HUES64 (cell line): ENCODE results near the gene KLC1.
"Not testable (repeated sequence)": the region's sequence is repeated elsewhere in the genome, so short reads cannot be mapped to it uniquely, and the experiment has no call there.

Experiments
- H3K27ac ChIP-seq: 2 replicates; pipeline ENCODE4 v1.7.0; 2013; ENCODE audit warnings: low read depth, low read length, inconsistent platforms
- H3K27me3 ChIP-seq: 2 replicates; pipeline ENCODE4 v1.6.1; 2013; ENCODE audit warnings: mild to moderate bottlenecking, low read length; ENCODE audit not compliant: insufficient read depth
- H3K36me3 ChIP-seq: 2 replicates; pipeline ENCODE4 v1.6.1; 2013; ENCODE audit warnings: mild to moderate bottlenecking, low read length; ENCODE audit not compliant: insufficient read depth
- H3K4me1 ChIP-seq: 2 replicates; pipeline ENCODE4 v1.6.1; 2013; ENCODE audit warnings: mild to moderate bottlenecking, low read length, moderate library complexity; ENCODE audit not compliant: insufficient read depth
- H3K4me3 ChIP-seq: 2 replicates; pipeline ENCODE4 v1.5.1; 2013; ENCODE audit warnings: mild to moderate bottlenecking, low read length, moderate library complexity
- H3K9ac ChIP-seq: 2 replicates; pipeline ENCODE4 v1.6.1; 2013; ENCODE audit warnings: mild to moderate bottlenecking, low read depth, low read length
- H3K9me3 ChIP-seq: 2 replicates; pipeline ENCODE4 v1.6.1; 2013; ENCODE audit warnings: low read depth, low read length; ENCODE audit not compliant: insufficient read depth
- WGBS: fragments of 150-250, 120-280 bp; methylation state at CpG from one replicate; pipeline ENCODE4 v1.1.7; 2013; ENCODE audit warnings: missing lambda C conversion rate; 5-methylcytosine and 5-hydroxymethylcytosine counted together

Gene KLC1

GRCh38 chr14:103649001-103649400, 20.0 kb downstream of the KLC1 start:
- H3K4me1 ChIP-seq: no peaks in the 10 kb centered on the region
- H3K9ac ChIP-seq: no peak overlapping the region
- H3K9me3 ChIP-seq: no peaks in the 10 kb centered on the region
- WGBS: 95% methylated on average over 3 of the region's 3 CpGs
- H3K4me3 ChIP-seq: no peak overlapping the region
- H3K27me3 ChIP-seq: no peaks in the 10 kb centered on the region
- H3K36me3 ChIP-seq: peaks cover 13% of the 10 kb centered on the region
- no peak overlapping the region for H3K27ac ChIP-seq

- peaks cover 26% of the 10 kb centered on the region for H3K36me3 ChIP-seq
- no peaks in the 10 kb centered on the region for H3K27me3 ChIP-seq
- no peak overlapping the region for H3K27ac ChIP-seq
- no peak overlapping the region for H3K4me3 ChIP-seq
- H3K9ac ChIP-seq: no peak overlapping the region
- no peaks in the 10 kb centered on the region for H3K9me3 ChIP-seq
- no peaks in the 10 kb centered on the region for H3K4me1 ChIP-seq
- WGBS: 95% methylated on average over 4 of the region's 4 CpGs
Measured at GRCh38 chr14:103650213-103650612, 21.2 kb downstream of the KLC1 start.

GRCh38 chr14:103651585-103651984, 22.6 kb downstream of the KLC1 start:
- Histone ChIP-seq H3K36me3 (peaks cover 39% of the 10 kb centered on the region), H3K4me1 (no peaks in the 10 kb centered on the region), H3K9ac (no peak overlapping the region), H3K27me3 (no peaks in the 10 kb centered on the region), H3K9me3 (no peaks in the 10 kb centered on the region), H3K27ac (no peak overlapping the region), H3K4me3 (no peak overlapping the region)
- 90% methylated on average over 7 of the region's 7 CpGs for WGBS

- Histone ChIP-seq H3K4me3 (no peak overlapping the region), H3K9ac (no peak overlapping the region), H3K36me3 (peaks cover 51% of the 10 kb centered on the region), H3K27ac (0 out of 2 replicates have a peak overlapping the region, but pooled peaks have one; percentile 35), H3K9me3 (no peaks in the 10 kb centered on the region), H3K27me3 (no peaks in the 10 kb centered on the region), H3K4me1 (no peaks in the 10 kb centered on the region)
- WGBS: 95% methylated on average over 3 of the region's 3 CpGs
Measured at GRCh38 chr14:103652806-103653205, 23.8 kb downstream of the KLC1 start.

GRCh38 chr14:103653336-103653735, 24.3 kb downstream of the KLC1 start:
- H3K4me3 ChIP-seq, H3K27me3 ChIP-seq, H3K9ac ChIP-seq, H3K9me3 ChIP-seq, H3K4me1 ChIP-seq, H3K27ac ChIP-seq: not testable (repeated sequence)
- WGBS: 94% methylated on average over 10 of the region's 10 CpGs
- peaks cover 55% of the 10 kb centered on the region for H3K36me3 ChIP-seq

- 94% methylated on average over 4 of the region's 4 CpGs for WGBS
- no peak overlapping the region for H3K27ac ChIP-seq
- H3K36me3 ChIP-seq: peaks cover 56% of the 10 kb centered on the region
Measured at GRCh38 chr14:103653805-103654204, 24.8 kb downstream of the KLC1 start.

GRCh38 chr14:103654619-103655018, 25.6 kb downstream of the KLC1 start:
- H3K9me3 ChIP-seq: no peaks in the 10 kb centered on the region

More at GRCh38 chr14:103653805-103654204, 24.8 kb downstream of the KLC1 start:
- Histone ChIP-seq H3K9ac (no peak overlapping the region), H3K27me3 (no peaks in the 10 kb centered on the region), H3K4me1 (no peaks in the 10 kb centered on the region), H3K9me3 (no peaks in the 10 kb centered on the region), H3K4me3 (no peak overlapping the region)

GRCh38 chr14:103656031-103656755, 27.2 kb downstream of the KLC1 start:
- H3K9ac ChIP-seq: no peak overlapping the region
- peaks cover 79% of the 10 kb centered on the region for H3K36me3 ChIP-seq
- no peak overlapping the region for H3K27ac ChIP-seq
- no peaks in the 10 kb centered on the region for H3K9me3 ChIP-seq
- WGBS: 90% methylated on average over 4 of the region's 4 CpGs
- H3K4me1 ChIP-seq: no peaks in the 10 kb centered on the region
- H3K27me3 ChIP-seq: no peaks in the 10 kb centered on the region
- H3K4me3 ChIP-seq: no peak overlapping the region

More at GRCh38 chr14:103654619-103655018, 25.6 kb downstream of the KLC1 start:
- H3K4me3 ChIP-seq: no peak overlapping the region
- peaks cover 64% of the 10 kb centered on the region for H3K36me3 ChIP-seq
- 94% methylated on average over 6 of the region's 6 CpGs for WGBS
- H3K9ac ChIP-seq: no peak overlapping the region
- H3K27me3 ChIP-seq: no peaks in the 10 kb centered on the region
- H3K4me1 ChIP-seq: no peaks in the 10 kb centered on the region
- no peak overlapping the region for H3K27ac ChIP-seq

- Histone ChIP-seq H3K4me3 (no peak overlapping the region), H3K27me3 (no peaks in the 10 kb centered on the region), H3K36me3 (peaks cover 84% of the 10 kb centered on the region), H3K27ac (no peak overlapping the region), H3K9ac (no peak overlapping the region), H3K4me1 (no peaks in the 10 kb centered on the region), H3K9me3 (no peaks in the 10 kb centered on the region)
- WGBS: 98% methylated on average over 1 of the region's 1 CpG
Measured at GRCh38 chr14:103656756-103657133, 27.7 kb downstream of the KLC1 start.

GRCh38 chr14:103657471-103657870, 28.5 kb downstream of the KLC1 start:
- Histone ChIP-seq H3K36me3 (peaks cover 91% of the 10 kb centered on the region), H3K4me3 (no peak overlapping the region), H3K9me3 (no peaks in the 10 kb centered on the region), H3K9ac (no peak overlapping the region), H3K27ac (no peak overlapping the region), H3K4me1 (no peaks in the 10 kb centered on the region), H3K27me3 (no peaks in the 10 kb centered on the region)
- WGBS: 96% methylated on average over 13 of the region's 13 CpGs

- WGBS: 96% methylated on average over 6 of the region's 7 CpGs
- Histone ChIP-seq H3K27me3 (no peaks in the 10 kb centered on the region), H3K4me3 (no peak overlapping the region), H3K4me1 (no peaks in the 10 kb centered on the region), H3K9me3 (no peaks in the 10 kb centered on the region), H3K36me3 (peaks cover 95% of the 10 kb centered on the region), H3K27ac (no peak overlapping the region), H3K9ac (no peak overlapping the region)
Measured at GRCh38 chr14:103659631-103660030, 30.6 kb downstream of the KLC1 start.

- Histone ChIP-seq H3K9me3 (no peaks in the 10 kb centered on the region), H3K36me3 (peaks cover 85% of the 10 kb centered on the region), H3K9ac (no peak overlapping the region), H3K27me3 (no peaks in the 10 kb centered on the region), H3K4me1 (no peaks in the 10 kb centered on the region), H3K4me3 (no peak overlapping the region), H3K27ac (no peak overlapping the region)
- WGBS: 96% methylated on average over 10 of the region's 10 CpGs
Measured at GRCh38 chr14:103662029-103662428, 33.0 kb downstream of the KLC1 start.
